ENCODE data around the gene ARHGAP22. TPM values are rescaled to one million over a fixed set of nuclear protein-coding genes. Genes with fewer than 3 reads are reported as not detected.

ARHGAP22 gene
- total RNA-seq, 1 donor from 2014 or later = 2.0 TPM

DNA sequence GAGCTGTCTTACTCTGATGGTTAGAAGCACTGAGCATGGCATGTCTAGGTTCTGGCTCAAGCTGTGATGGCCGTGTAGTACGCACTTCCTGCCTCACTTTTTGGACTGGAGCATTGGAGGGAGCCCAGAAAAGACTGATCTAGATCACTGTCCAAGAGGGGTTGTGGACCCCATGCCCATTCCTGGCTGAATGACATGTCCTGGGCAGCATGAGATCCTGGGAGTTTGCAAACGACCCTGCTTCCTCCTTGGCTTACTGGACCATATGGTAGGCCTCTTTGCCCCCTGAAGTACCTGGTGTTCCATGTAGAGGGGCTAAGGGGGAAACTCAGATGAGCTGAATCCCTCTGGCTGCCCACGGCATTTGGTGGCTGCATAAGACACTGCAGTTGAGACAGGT is 36.7 kb downstream of the ARHGAP22 start:
- H3K4me3 ChIP-seq = no peak overlapping the region
- intact Hi-C loops (cut with DNase I) = no loop called here
- H3K36me3 ChIP-seq = no peaks in the 10 kb centered on the region
- H3K9me3 ChIP-seq = no peaks in the 10 kb centered on the region
- no peaks in the 10 kb centered on the region for H3K4me1 ChIP-seq
- TF ChIP-seq, protein P1, sequence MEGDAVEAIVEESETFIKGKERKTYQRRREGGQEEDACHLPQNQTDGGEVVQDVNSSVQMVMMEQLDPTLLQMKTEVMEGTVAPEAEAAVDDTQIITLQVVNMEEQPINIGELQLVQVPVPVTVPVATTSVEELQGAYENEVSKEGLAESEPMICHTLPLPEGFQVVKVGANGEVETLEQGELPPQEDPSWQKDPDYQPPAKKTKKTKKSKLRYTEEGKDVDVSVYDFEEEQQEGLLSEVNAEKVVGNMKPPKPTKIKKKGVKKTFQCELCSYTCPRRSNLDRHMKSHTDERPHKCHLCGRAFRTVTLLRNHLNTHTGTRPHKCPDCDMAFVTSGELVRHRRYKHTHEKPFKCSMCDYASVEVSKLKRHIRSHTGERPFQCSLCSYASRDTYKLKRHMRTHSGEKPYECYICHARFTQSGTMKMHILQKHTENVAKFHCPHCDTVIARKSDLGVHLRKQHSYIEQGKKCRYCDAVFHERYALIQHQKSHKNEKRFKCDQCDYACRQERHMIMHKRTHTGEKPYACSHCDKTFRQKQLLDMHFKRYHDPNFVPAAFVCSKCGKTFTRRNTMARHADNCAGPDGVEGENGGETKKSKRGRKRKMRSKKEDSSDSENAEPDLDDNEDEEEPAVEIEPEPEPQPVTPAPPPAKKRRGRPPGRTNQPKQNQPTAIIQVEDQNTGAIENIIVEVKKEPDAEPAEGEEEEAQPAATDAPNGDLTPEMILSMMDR (IDR thresholded peaks at IDR 0.05) = no peak
- no peaks in the 10 kb centered on the region for H3K27me3 ChIP-seq
- DNase-seq (ENCODE audit: low spot score in 2 of 2) = no peak
- H3K27ac ChIP-seq = no peak overlapping the region

DNA sequence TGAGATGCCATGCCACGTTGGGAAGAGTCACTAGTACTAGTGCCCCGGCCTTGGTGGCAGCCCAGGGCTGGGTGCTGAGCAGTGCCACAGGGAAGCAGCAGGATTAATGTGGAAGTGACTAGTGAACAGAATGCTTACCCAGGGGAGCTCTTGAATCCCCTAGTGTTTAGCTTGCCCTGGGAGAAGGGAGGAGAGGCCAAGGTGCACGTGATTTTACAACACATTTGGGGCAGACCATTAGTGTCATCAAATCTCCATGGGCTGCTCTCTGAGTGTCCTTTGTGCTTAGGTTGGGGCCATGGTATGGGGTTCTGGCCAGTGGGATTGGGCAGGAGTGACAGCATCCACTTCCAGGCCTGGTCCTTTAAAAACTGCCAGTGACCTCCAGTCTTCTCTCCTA is 37.5 kb downstream of the ARHGAP22 start:
- no peaks in the 10 kb centered on the region for H3K27me3 ChIP-seq
- intact Hi-C loops (cut with DNase I) = no loop called here
- no peaks in the 10 kb centered on the region for H3K4me1 ChIP-seq
- no peaks in the 10 kb centered on the region for H3K36me3 ChIP-seq
- no peak overlapping the region for H3K4me3 ChIP-seq
- no peaks in the 10 kb centered on the region for H3K9me3 ChIP-seq
- no peak overlapping the region for H3K27ac ChIP-seq
- TF ChIP-seq, protein P1 (IDR thresholded peaks at IDR 0.05) = no peak
- DNase-seq (ENCODE audit: low spot score in 2 of 2) = no peak

DNA sequence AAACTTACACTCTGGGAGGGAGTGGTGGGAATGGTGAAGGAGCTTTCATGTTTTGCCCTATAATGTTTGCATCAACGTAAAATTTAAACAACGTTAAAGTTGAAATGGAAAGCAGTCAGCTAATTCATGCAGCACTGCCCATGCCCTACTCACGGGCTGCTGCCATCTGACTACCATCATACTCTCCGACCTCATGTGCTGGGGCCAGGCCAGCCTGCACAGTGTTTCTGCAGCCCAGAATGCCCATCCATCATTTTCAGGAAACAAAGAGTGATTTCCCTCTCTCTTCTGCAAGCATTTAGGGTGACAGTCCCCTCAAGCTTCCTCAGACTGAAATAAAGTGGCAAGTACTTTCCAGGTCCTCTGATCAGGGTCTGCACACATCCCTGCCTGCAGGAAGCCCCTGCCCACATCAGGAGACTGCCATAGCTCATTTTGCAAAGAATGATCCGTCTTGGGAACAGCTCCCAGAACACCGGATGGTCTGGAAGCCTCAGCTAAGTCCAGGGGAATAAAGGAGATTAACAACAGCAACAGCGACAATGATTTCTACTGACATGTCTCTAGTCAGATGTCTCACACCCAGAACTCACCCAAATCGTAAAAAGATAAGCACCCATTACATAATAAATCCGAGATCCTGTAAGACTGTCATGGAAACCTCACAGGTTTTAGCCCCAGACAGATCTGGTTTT is 40.3 kb downstream of the ARHGAP22 start:
- DNase-seq (ENCODE audit: low spot score in 2 of 2) = no peak

DNA sequence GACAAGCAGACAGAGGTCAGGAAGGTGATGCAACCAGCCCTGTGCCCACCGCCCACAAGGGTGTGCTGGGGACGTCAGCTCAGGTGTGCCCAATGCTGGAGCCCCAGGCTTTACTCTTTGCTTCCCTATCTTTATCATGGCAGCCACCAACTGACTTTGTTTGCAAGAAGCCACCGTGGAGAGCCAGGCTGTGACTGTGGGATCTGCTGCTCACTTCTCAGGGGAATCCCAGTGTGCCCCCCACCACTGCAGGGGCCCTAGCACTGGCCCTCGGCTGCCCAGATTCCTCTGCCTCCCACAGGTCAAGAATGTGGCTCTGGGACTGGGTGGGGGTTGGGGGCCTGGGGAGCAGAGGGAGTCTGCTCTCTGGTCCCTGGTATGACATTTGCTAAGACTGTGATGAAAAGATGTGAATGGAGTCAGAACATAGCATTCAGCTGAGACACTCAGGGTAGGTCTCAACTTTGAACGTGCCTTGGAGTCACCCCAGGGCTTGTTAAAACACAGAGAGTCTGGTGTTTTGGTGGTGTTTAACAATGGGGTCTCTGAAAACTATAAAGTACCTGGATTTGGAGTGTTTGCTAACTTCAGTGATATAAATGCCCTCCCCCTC is 47.3 kb downstream of the ARHGAP22 start:
- H3K36me3 ChIP-seq = no peaks in the 10 kb centered on the region
- intact Hi-C loops (cut with DNase I) = no loop called here
- H3K27ac ChIP-seq = no peak overlapping the region
- no peak overlapping the region for H3K4me3 ChIP-seq
- TF ChIP-seq, protein P1 (IDR thresholded peaks at IDR 0.05) = no peak
- H3K4me1 ChIP-seq = no peaks in the 10 kb centered on the region
- no peaks in the 10 kb centered on the region for H3K9me3 ChIP-seq
- DNase-seq (ENCODE audit: low spot score in 2 of 2) = no peak
- H3K27me3 ChIP-seq = no peaks in the 10 kb centered on the region

More for the DNA sequence above, 40.3 kb downstream of the ARHGAP22 start:
- Histone ChIP-seq H3K4me1 (no peaks in the 10 kb centered on the region), H3K27me3 (no peaks in the 10 kb centered on the region), H3K9me3 (no peaks in the 10 kb centered on the region), H3K27ac (no peak overlapping the region), H3K36me3 (no peaks in the 10 kb centered on the region), H3K4me3 (no peak overlapping the region)
- TF ChIP-seq, protein P1 (IDR thresholded peaks at IDR 0.05) = no peak
- intact Hi-C loops (cut with DNase I) = no loop called here

DNA sequence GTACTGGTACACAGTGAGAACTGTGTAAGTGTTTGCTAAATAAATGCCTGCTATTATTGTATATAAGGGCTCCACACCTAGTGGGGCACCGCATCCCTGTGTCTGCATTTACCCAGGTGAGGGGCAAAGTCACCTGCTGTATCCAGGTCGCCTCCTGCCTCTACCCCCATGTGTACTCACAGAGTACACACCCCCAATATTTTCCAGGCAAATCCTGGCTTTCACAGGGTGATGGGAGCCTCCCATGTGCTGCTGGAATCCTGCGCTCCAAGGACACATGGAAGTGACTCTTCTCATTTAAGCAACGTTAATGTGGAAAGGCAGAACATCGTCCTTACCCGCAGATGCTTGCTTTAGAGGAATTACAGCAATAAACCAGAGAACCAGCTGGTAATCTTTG is 48.2 kb downstream of the ARHGAP22 start:
- DNase-seq (ENCODE audit: low spot score in 2 of 2) = no peak
- Histone ChIP-seq H3K4me3 (no peak overlapping the region), H3K4me1 (peaks cover 0 to 3% of the 10 kb centered on the region in 2 donors), H3K27me3 (no peaks in the 10 kb centered on the region), H3K9me3 (no peaks in the 10 kb centered on the region), H3K36me3 (no peaks in the 10 kb centered on the region), H3K27ac (no peak overlapping the region)
- TF ChIP-seq, protein P1 (IDR thresholded peaks at IDR 0.05) = no peak
- intact Hi-C loops (cut with DNase I) = no loop called here

Data from ascending aorta (tissue), 2 donors.